HEK293T (cell line): ENCODE results near the gene ANO9.

ENCODE experiments used
- ARNT ChIP-seq: fragments of 450-650 bp; IDR thresholded peaks from 2 replicates; pipeline ENCODE4 v1.6.1; 2017; ENCODE audit warnings: mild to moderate bottlenecking
- CTBP1 ChIP-seq: fragments of 450-650 bp; IDR thresholded peaks from 2 replicates; pipeline ENCODE4 v1.6.1; 2016; ENCODE audit warnings: borderline replicate concordance
- ELF4 ChIP-seq: fragments of 450-650 bp; IDR thresholded peaks from 2 replicates; pipeline ENCODE4 v1.6.1; 2017; ENCODE audit warnings: antibody characterized with exemption
- FOXA1 ChIP-seq: fragments of 450-650 bp; IDR thresholded peaks from 2 replicates; pipeline ENCODE4 v1.6.1; 2016; ENCODE audit warnings: mild to moderate bottlenecking
- SP1 ChIP-seq: fragments of 450-650 bp; IDR thresholded peaks from 2 replicates; pipeline ENCODE4 v1.6.1; 2017
- TF ChIP-seq, protein P1 (sequence below): fragments of 450-650 bp; IDR thresholded peaks from 2 replicates; pipeline ENCODE4 v1.6.1; 2016

DNA sequence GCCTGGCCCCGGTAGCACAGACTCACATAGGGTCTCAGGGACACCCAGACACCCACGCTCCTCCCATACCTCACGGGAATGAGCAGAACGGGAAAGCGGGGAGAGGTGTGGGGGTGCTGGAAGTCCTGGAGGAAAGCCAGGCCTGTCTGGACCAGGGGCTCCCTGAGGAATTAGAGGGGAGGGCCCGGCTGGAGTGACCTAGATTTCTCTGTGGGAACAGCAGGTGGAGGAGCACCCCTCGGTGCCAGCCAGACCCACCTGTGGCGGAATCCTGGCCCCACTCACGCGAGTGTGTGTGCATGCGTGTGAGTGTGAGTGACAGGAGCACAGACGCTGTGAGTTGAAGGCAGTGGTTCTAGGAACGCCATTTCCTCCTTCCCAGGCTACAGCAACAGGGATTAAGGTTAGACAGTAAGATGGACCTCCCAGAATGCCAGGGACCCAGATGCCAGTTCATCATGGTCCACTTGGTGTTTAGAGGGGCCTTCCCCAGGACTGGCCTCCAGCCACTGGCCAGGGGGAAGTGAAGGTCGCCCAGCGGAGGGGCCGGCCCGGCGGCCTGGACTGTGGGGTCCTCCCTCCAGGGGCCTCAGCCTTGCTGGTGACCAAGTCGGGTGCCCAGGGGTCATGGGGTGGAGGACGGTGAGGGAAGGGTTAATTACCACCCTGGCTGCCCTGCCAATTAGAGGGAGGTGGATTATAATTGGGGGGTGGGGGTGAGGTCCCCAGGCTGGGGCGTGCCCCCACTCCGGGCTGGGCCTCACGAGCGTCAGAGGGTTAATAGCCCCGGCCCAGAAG is 46.8 kb downstream of the ANO9 start:
- TF ChIP-seq ELF4 (no peak), ARNT (no peak), FOXA1 (no peak), SP1 (no peak), CTBP1 (no peak)
- TF ChIP-seq, protein P1, sequence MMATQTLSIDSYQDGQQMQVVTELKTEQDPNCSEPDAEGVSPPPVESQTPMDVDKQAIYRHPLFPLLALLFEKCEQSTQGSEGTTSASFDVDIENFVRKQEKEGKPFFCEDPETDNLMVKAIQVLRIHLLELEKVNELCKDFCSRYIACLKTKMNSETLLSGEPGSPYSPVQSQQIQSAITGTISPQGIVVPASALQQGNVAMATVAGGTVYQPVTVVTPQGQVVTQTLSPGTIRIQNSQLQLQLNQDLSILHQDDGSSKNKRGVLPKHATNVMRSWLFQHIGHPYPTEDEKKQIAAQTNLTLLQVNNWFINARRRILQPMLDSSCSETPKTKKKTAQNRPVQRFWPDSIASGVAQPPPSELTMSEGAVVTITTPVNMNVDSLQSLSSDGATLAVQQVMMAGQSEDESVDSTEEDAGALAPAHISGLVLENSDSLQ = no peak
